Pancreas (tissue), 10 donors: ENCODE data around the gene CARMIL3. TPM values are rescaled to one million over a fixed set of nuclear protein-coding genes. Genes with fewer than 3 reads are reported as not detected.

Experiments used
- ATAC-seq, 4 donors: fragments of 200-7000 bp; cut with Tn5 transposase; one replicate each; pipeline versions ENCODE4 v1.8.0 to v1.9.1; 2020; ENCODE audit warnings: mild to moderate bottlenecking in 4 of 4, moderate library complexity in 4 of 4
- DNase-seq, 6 donors: peaks; one replicate each; pipeline ENCODE4 v3.0.0-alpha.2; 2020
- FAIRE-seq: peaks from 2 replicates; lab custom pipeline; 2012; peaks lifted over from hg19 to GRCh38; lab: Jason Lieb, UNC
- H3K27ac ChIP-seq, 4 donors: fragments of 200-600 bp; sonication (generic); 1 replicate in 3 of 4; 2 replicates in 1 of 4; pipeline versions ENCODE4 v1.5.0 to v1.8.0; 2020
- H3K27me3 ChIP-seq, 4 donors: fragments of 200-600 bp; one replicate each; pipeline ENCODE4 v1.8.0; 2021
- H3K36me3 ChIP-seq, 3 donors: fragments of 200-600 bp; sonication (generic) in 1 of 3; one replicate each; pipeline versions ENCODE4 v1.5.0 to v1.8.0; 2020 to 2021
- H3K4me1 ChIP-seq, 3 donors: fragments of 200-600 bp; one replicate each; pipeline ENCODE4 v1.8.0; 2021
- H3K4me3 ChIP-seq, 4 donors: fragments of 200-600 bp; sonication (generic) in 2 of 4; one replicate each; pipeline versions ENCODE4 v1.5.0 to v1.8.0; 2020 to 2021
- H3K9me3 ChIP-seq, 4 donors: fragments of 200-600 bp; one replicate each; pipeline ENCODE4 v1.8.0; 2021
- WGBS, 2 donors: extraction: QIAGEN DNeasy Blood & Tissue Kit; methylation state at CpG; one replicate each; pipeline ENCODE4 v1.1.7; 2013; 5-methylcytosine and 5-hydroxymethylcytosine counted together
- intact Hi-C, 3 donors: fragments of 100-400 bp; cut with DNase I; formaldehyde crosslinking; loops; one replicate each; pipeline versions ENCODE4 v1.11.1 to v1.14.2; 2022
- polyA plus RNA-seq, 2 donors: library from polyadenylated mRNA; stranded (reverse); fragments of 200-250 nt; gene quantifications; one replicate each; pipeline ENCODE4 v1.2.3, GENCODE V29; 2013
- total RNA-seq, 6 donors: library from RNA; stranded (reverse); fragmentation: NEBNext Ultra II Directional in 4 of 6; extraction: Animal tissue kit (Norgen Biotek cat#: 25700) in 4 of 6; gene quantifications; one replicate each; pipeline versions ENCODE4 v1.2.1 to v1.2.4, GENCODE V29; 2021 to 2023
- TF ChIP-seq, protein P1 (sequence below), 4 donors: fragments of 200-600 bp; sonication (generic) in 3 of 4; IDR thresholded peaks; one replicate each; pipeline versions ENCODE4 v1.5.0 to v1.8.0; 2021; ENCODE audit warnings: antibody characterized with exemption in 4 of 4
- donor health status: healthy with polysubstance abuse.
- donor health status: DM: no; HTN: no; CAD: no; lungs with moderate emphysema.
- donor health status: DM: no; HTN: no; CAD: no.
- donor health status: control.
- donor health status: control.
- donor health status: Bipolar disorder and iron deficiency.
- donor health status: DM: yes; HTN: yes; CAD: no.
- donor health status: DM: no; HTN: no; CAD: no.
- donor health status: DM: no; HTN: no; CAD: no.
- donor health status: DM: yes; HTN: yes; CAD: no.

Gene CARMIL3
- total and polyA plus RNA-seq, 8 donors, result 0.31 to 4.0 (median 0.79) TPM

DNA sequence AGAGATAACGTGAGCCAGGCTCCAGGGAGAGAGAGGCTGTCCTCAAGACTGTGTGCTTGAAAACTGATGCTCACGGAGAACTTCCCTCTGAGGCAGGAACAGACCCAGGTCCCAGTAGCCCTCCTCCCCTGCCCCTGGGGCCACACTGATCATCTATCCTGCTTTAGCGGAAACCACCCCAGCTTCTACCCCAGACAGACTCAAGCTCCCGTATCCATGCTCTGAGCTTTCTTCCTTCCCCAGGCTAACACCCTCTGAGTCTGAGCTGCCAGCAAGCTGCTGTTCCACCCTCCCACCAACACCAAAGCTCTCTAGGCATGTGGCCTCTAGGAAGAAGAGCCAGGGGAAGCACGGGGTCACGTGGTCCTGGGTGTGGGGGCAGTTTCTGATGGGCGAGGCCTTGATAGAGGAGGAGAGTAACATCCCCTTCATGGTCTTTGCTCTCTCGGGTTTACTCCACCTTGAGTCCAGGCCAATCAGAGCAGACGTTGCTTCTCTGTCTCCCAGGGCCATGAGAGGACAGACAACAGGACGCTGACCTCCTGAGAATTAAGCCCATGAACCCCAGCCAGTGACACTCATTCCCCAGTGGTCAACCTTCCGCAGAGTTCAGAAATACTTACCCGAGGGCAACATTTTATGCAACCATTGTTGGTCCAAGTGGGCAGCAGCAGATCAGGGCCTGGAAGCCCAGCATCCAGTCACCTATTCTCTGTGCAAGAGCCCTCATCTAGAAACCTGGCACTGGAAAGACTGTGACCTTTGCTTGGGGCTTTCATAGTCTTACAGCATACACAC is 43.7 kb downstream of the CARMIL3 start:
- no peak for FAIRE-seq
- Histone ChIP-seq H3K27ac (peak overlapping the region; percentile 91 to 96 (median 94)), H3K27me3 (no peaks in the 10 kb centered on the region), H3K4me3 (peak overlapping the region; percentile 75 to 94 (median 84)), H3K36me3 (no peaks in the 10 kb centered on the region), H3K9me3 (no peaks in the 10 kb centered on the region), H3K4me1 (peaks cover 14 to 31% (median 14%) of the 10 kb centered on the region in 3 donors)
- peak in 3 of 6 donors; percentile 45 to 60 (median 52) for DNase-seq
- TF ChIP-seq, protein P1, sequence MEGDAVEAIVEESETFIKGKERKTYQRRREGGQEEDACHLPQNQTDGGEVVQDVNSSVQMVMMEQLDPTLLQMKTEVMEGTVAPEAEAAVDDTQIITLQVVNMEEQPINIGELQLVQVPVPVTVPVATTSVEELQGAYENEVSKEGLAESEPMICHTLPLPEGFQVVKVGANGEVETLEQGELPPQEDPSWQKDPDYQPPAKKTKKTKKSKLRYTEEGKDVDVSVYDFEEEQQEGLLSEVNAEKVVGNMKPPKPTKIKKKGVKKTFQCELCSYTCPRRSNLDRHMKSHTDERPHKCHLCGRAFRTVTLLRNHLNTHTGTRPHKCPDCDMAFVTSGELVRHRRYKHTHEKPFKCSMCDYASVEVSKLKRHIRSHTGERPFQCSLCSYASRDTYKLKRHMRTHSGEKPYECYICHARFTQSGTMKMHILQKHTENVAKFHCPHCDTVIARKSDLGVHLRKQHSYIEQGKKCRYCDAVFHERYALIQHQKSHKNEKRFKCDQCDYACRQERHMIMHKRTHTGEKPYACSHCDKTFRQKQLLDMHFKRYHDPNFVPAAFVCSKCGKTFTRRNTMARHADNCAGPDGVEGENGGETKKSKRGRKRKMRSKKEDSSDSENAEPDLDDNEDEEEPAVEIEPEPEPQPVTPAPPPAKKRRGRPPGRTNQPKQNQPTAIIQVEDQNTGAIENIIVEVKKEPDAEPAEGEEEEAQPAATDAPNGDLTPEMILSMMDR (IDR thresholded peaks at IDR 0.05), result no peak
- intact Hi-C loops, result no loop called here
- WGBS, 2 donors, result 33 to 36% methylated on average over 12 of the region's 12 CpGs
- no peak for ATAC-seq

DNA sequence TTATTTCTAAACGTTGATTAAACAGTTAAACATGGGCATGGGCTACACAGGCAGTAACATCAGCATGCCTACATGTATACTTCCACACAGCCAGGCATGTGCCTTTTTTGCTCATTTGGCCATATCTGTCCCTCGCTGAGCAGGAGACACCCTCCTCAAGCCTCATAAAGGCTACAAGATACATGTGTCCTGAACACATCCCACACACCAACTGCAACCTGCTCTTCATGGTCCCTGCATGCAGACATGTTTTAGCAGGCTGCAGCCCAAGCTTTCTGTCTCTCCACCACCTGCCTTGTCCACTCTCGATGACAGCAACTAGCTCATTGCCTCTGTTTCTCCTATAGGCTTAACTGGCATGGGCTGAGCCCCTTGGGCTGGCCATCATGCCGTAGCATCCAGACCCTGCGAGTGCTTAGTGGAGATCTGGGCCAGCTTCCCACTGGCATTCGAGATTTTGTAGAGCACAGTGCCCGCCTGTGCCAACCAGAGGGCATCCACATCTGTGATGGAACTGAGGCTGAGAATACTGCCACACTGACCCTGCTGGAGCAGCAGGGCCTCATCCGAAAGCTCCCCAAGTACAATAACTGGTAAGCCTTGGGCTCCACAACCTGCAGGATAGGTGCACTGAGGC is 44.9 kb downstream of the CARMIL3 start:
- H3K4me3 ChIP-seq, result no peak overlapping the region
- H3K4me1 ChIP-seq, result peaks cover 12 to 28% (median 14%) of the 10 kb centered on the region in 3 donors
- FAIRE-seq, result no peak
- H3K36me3 ChIP-seq, result no peaks in the 10 kb centered on the region
- H3K27me3 ChIP-seq, result no peaks in the 10 kb centered on the region
- H3K9me3 ChIP-seq, result no peaks in the 10 kb centered on the region
- TF ChIP-seq, protein P1 (IDR thresholded peaks at IDR 0.05), result no peak
- 90 to 92% methylated on average over 8 of the region's 8 CpGs for WGBS, 2 donors
- ATAC-seq, result no peak
- no peak overlapping the region for H3K27ac ChIP-seq
- intact Hi-C loops, result no loop called here
- no peak for DNase-seq

DNA sequence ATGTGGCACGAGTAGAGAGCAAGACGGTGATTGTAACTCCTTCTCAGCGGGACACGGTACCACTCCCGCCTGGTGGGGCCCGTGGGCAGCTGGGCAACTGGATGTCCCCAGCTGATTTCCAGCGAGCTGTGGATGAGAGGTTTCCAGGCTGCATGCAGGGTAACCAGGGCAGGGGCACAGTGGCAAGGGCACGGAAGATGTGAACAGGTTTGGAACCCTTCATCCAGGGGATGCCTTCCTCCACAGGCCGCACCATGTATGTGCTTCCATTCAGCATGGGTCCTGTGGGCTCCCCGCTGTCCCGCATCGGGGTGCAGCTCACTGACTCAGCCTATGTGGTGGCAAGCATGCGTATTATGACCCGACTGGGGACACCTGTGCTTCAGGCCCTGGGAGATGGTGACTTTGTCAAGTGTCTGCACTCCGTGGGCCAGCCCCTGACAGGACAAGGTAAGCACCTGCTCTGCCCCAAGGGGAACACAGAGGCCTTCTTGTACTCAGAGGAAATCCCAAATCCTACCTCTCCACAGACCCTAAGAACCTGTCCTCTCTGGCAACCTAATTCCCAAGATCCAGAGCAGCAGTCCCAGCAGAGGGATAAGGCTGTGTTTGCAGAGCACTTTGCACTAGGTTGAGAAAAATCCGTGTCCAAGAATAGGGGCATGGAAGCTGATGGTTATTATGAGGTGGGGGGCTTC is 46.6 kb downstream of the CARMIL3 start:
- TF ChIP-seq, protein P1 (IDR thresholded peaks at IDR 0.05), result no peak
- no peak overlapping the region for H3K4me3 ChIP-seq
- WGBS, 2 donors, result 92% methylated on average over 16 of the region's 16 CpGs
- DNase-seq (peak in 2 of 6 donors; percentile 36 to 58), ATAC-seq (no peak), FAIRE-seq (no peak)
- no peaks in the 10 kb centered on the region for H3K36me3 ChIP-seq
- H3K4me1 ChIP-seq, result peaks cover 9 to 14% (median 13%) of the 10 kb centered on the region in 3 donors
- H3K9me3 ChIP-seq, result no peaks in the 10 kb centered on the region
- peak overlapping the region; percentile 36 to 58 (median 40) for H3K27ac ChIP-seq
- intact Hi-C loops, result no loop called here
- H3K27me3 ChIP-seq, result no peaks in the 10 kb centered on the region

DNA sequence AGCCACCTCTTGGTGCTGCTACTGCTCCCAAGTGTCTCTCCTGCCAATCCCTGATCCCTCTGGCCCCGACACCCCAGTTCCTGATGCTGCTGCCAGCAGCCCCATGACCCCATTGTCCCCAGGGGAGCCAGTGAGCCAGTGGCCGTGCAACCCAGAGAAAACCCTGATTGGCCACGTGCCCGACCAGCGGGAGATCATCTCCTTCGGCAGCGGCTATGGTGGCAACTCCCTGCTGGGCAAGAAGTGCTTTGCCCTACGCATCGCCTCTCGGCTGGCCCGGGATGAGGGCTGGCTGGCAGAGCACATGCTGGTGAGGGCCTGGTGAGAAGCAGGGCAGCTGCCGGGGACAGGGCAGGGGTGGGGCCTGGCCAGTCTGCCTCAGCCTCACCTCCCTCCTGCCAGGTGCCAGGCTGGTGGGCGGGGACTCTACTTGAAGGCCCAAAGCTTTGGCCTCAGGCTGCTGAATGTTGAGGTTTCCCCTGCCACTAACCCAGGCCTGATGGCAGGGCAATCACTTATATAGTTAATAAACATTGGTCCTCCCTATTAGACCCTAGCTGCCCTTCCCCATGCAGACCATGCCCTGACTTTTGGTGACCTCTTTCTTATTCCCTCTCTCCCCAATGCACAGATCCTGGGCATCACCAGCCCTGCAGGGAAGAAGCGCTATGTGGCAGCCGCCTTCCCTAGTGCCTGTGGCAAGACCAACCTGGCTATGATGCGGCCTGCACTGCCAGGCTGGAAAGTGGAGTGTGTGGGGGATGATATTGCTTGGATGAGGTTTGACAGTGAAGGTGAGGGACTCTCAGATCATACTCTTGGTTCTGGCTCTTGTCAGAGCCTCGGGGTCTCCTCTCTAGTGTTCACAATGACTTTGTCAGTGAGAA is 47.4 kb downstream of the CARMIL3 start:
- no peaks in the 10 kb centered on the region for H3K27me3 ChIP-seq
- DNase-seq, result peak; percentile 84 to 98 (median 95)
- ATAC-seq, result peak; percentile 82 to 89 (median 86)
- H3K36me3 ChIP-seq, result no peaks in the 10 kb centered on the region
- FAIRE-seq, result no peak
- peaks cover 9 to 14% (median 11%) of the 10 kb centered on the region in 3 donors for H3K4me1 ChIP-seq
- H3K9me3 ChIP-seq, result no peaks in the 10 kb centered on the region
- peak overlapping the region; percentile 36 to 58 (median 40) for H3K27ac ChIP-seq
- 40 to 48% methylated on average over 17 of the region's 17 CpGs for WGBS, 2 donors
- intact Hi-C loops, result no loop called here
- H3K4me3 ChIP-seq, result no peak overlapping the region
- TF ChIP-seq, protein P1 (IDR thresholded peaks at IDR 0.05), result no peak
